BLaER1 (cell line): ENCODE data around the gene SCUBE1.
"Not testable (repeated sequence)": the region's sequence is repeated elsewhere in the genome, so short reads cannot be mapped to it uniquely, and the experiment has no call there.

Experiments used
- H3K27ac ChIP-seq: shearing (Covaris generic); formaldehyde crosslinking; 2 replicates; pipeline ENCODE4 v1.8.1; 2022
- H3K27me3 ChIP-seq: shearing (Covaris generic); formaldehyde crosslinking; 2 replicates; pipeline ENCODE4 v1.8.1; 2022
- H3K36me3 ChIP-seq: shearing (Covaris generic); formaldehyde crosslinking; 2 replicates; pipeline ENCODE4 v1.8.1; 2022
- H3K4me1 ChIP-seq: shearing (Covaris generic); formaldehyde crosslinking; 2 replicates; pipeline ENCODE4 v1.8.1; 2022
- H3K4me2 ChIP-seq: shearing (Covaris generic); formaldehyde crosslinking; 2 replicates; pipeline ENCODE4 v1.8.1; 2022
- H3K4me3 ChIP-seq: shearing (Covaris generic); formaldehyde crosslinking; 2 replicates; pipeline ENCODE4 v1.8.1; 2022
- H3K9ac ChIP-seq: shearing (Covaris generic); formaldehyde crosslinking; 2 replicates; pipeline ENCODE4 v1.8.1; 2022
- H3K9me3 ChIP-seq: shearing (Covaris generic); formaldehyde crosslinking; 2 replicates; pipeline ENCODE4 v1.8.1; 2022
- H4K20me1 ChIP-seq: shearing (Covaris generic); formaldehyde crosslinking; 2 replicates; pipeline ENCODE4 v1.8.1; 2022
- Cebpa-rat ChIP-seq: shearing (Covaris generic); IDR thresholded peaks from 2 replicates; pipeline ENCODE4 v1.8.1; 2022

SCUBE1 gene

DNA sequence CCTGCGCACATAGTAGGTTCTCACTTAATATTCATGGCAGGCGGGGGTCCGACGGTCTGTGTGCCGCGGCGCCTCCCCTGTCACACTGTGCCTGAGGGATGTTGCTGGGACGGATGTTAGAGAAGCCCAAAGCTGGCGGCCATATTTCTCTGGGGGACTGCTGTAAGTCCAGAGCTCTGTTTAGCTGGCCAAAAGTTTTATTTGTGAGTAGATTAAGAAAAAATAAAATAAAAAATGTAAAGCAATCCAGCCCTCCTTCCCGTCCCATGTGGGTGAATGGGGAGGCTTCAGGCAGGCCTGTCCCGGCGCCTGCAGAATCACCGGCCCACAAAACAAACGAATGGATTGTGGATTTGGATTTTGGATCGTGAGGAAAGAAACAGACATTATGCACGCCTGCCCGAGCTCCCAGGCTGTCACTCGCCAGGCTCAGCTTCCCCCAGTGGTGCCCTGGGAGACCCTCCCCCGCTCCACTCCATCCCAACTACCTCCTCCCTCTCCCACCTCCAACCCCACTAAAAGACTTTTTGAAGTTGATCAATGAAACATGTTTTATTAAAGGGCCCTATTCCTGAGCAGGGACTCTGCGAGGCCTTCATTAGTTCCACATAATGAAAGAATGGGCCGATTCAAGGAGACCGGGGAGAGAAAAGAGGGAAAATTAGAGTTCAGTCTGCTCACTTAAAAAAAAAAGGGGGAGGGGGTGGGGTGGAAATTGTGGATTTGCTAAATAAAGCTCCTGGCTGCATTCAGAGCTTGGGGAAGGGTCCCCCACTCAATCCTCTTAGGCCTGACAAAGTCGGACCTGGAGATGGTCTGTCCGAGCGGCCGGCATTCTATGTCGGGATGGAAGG lies 20.4 kb upstream of the SCUBE1 start:
- H3K4me2 ChIP-seq, result no peak overlapping the region
- no peaks in the 10 kb centered on the region for H3K27me3 ChIP-seq
- H3K9me3 ChIP-seq, result no peaks in the 10 kb centered on the region
- no peak overlapping the region for H3K27ac ChIP-seq
- no peaks in the 10 kb centered on the region for H4K20me1 ChIP-seq
- H3K4me1 ChIP-seq, result no peaks in the 10 kb centered on the region
- no peak for TF ChIP-seq Cebpa-rat
- H3K9ac ChIP-seq, result no peak overlapping the region
- H3K36me3 ChIP-seq, result no peaks in the 10 kb centered on the region
- no peak overlapping the region for H3K4me3 ChIP-seq

DNA sequence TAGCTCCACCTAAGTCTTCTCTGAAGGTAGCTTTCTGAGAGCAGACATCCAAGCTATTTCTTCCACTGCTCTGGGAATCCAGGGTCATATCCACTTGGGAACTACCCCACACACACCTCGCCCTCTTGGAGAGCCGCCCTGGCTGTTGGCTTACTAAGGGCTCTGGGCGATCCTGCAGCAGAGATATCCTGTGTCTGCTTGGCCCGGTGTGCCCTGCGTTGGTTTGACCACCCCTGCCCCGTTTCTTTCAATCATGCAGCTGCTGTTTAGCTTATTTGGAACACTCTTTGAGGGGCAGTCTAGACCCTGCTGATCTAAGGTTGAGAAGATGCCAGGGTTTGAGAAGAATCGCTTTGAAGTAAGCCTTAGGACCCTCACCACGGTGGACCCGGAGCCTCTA lies 17.4 kb upstream of the SCUBE1 start:
- Histone ChIP-seq H3K9me3 (no peaks in the 10 kb centered on the region), H4K20me1 (no peaks in the 10 kb centered on the region), H3K4me2 (no peak overlapping the region), H3K9ac (no peak overlapping the region), H3K36me3 (no peaks in the 10 kb centered on the region), H3K4me1 (no peaks in the 10 kb centered on the region), H3K27me3 (no peaks in the 10 kb centered on the region), H3K27ac (no peak overlapping the region), H3K4me3 (no peak overlapping the region)
- TF ChIP-seq Cebpa-rat, result no peak

DNA sequence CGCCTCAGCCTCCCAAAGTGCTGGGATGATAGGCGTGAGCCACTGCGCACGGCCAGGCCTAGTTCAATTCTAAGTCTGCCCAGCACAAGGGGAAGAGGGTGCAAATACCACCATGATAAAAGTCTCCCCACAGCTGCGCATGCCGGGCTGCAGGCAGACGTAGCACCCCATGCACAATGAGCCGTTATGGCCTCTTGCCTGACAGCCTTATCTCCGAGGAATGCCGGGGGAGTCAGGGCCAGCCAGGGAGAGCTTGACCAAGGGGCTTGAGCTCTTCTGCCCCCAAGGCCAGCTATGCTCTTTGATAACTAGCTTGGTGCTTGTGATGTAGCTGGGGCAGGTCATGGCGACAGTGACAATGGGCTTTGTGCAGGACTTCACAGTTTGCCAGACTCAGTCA lies 13.7 kb upstream of the SCUBE1 start:
- Histone ChIP-seq H3K27me3 (no peaks in the 10 kb centered on the region), H4K20me1 (no peaks in the 10 kb centered on the region), H3K4me2 (no peak overlapping the region), H3K36me3 (no peaks in the 10 kb centered on the region), H3K9ac (no peak overlapping the region), H3K4me3 (no peak overlapping the region), H3K9me3 (no peaks in the 10 kb centered on the region), H3K27ac (no peak overlapping the region), H3K4me1 (no peaks in the 10 kb centered on the region)
- no peak for TF ChIP-seq Cebpa-rat

DNA sequence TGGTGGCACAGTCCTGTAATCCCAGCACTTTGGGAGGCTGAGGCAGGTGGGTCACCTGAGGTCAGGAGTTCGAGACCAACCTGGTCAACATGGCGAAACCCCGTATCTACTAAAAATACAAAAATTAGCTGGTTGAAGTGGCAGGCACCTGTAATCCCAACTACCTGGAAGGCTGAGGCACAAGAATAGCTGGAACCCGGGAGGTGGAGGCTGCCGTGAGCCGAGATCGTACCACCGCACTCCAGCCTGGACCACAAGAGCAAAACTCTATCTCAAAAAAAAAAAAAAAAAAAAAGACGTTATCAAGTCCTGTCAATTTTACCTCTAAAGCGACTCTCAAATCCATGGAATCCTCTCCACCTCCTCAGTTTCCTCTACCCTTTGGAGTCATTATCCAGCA lies 12.5 kb upstream of the SCUBE1 start:
- H3K9ac ChIP-seq, H4K20me1 ChIP-seq, H3K4me2 ChIP-seq, H3K9me3 ChIP-seq, H3K4me1 ChIP-seq, H3K27ac ChIP-seq, H3K36me3 ChIP-seq, H3K27me3 ChIP-seq, H3K4me3 ChIP-seq: not testable (repeated sequence)

- Histone ChIP-seq H3K27me3 (no peaks in the 10 kb centered on the region), H3K27ac (no peak overlapping the region), H3K4me3 (no peak overlapping the region), H3K9ac (no peak overlapping the region), H3K4me1 (peaks cover 1% of the 10 kb centered on the region; the same call in 1 of the 2 replicates), H4K20me1 (no peaks in the 10 kb centered on the region), H3K36me3 (no peaks in the 10 kb centered on the region), H3K4me2 (no peak overlapping the region), H3K9me3 (no peaks in the 10 kb centered on the region)
- no peak for TF ChIP-seq Cebpa-rat
Observed at GRCh38 chr22:43351966-43352345, 8.8 kb upstream of the SCUBE1 start.

GRCh38 chr22:43349636-43350035 lies 6.5 kb upstream of the SCUBE1 start:
- no peak overlapping the region for H3K9ac ChIP-seq
- no peak overlapping the region for H3K27ac ChIP-seq

DNA sequence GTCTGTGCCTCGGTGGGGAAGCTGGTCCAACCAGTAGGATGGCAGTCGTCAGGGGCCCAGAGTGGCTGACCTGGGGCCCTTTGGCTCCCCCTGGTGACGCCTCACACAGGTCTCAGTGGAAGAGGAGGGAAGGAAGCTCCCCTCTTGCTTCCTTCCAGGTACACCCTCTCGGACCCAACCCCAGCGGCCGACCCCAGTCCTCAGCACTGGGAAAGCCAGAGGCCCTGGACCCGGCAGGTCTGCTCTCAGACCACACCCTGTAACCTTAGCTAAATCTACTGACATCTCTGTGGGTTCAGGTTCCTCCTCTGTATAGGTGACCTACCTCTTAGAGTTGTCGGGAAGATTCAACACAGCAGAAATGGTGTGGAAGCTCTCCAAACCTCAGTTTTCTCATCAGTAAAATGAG lies 3.4 kb upstream of the SCUBE1 start:
- peaks cover 24% of the 10 kb centered on the region for H3K27me3 ChIP-seq
- H3K4me1 ChIP-seq, result peaks cover 26% of the 10 kb centered on the region
- H3K27ac ChIP-seq, result peak overlapping the region; percentile 47
- TF ChIP-seq Cebpa-rat, result no peak
- peaks cover 6% of the 10 kb centered on the region; the same call in 1 of the 2 replicates for H4K20me1 ChIP-seq
- no peak overlapping the region for H3K4me3 ChIP-seq
- no peaks in the 10 kb centered on the region for H3K36me3 ChIP-seq
- H3K9ac ChIP-seq, result no peak overlapping the region
- no peaks in the 10 kb centered on the region for H3K9me3 ChIP-seq
- H3K4me2 ChIP-seq, result peak overlapping the region; percentile 71

More at GRCh38 chr22:43349636-43350035, 6.5 kb upstream of the SCUBE1 start:
- Histone ChIP-seq H3K9me3 (no peaks in the 10 kb centered on the region), H3K27me3 (no peaks in the 10 kb centered on the region), H3K4me1 (peaks cover 21% of the 10 kb centered on the region), H3K4me3 (no peak overlapping the region), H3K4me2 (no peak overlapping the region), H4K20me1 (peaks cover 6% of the 10 kb centered on the region; the same call in 1 of the 2 replicates), H3K36me3 (no peaks in the 10 kb centered on the region)
- TF ChIP-seq Cebpa-rat, result no peak

DNA sequence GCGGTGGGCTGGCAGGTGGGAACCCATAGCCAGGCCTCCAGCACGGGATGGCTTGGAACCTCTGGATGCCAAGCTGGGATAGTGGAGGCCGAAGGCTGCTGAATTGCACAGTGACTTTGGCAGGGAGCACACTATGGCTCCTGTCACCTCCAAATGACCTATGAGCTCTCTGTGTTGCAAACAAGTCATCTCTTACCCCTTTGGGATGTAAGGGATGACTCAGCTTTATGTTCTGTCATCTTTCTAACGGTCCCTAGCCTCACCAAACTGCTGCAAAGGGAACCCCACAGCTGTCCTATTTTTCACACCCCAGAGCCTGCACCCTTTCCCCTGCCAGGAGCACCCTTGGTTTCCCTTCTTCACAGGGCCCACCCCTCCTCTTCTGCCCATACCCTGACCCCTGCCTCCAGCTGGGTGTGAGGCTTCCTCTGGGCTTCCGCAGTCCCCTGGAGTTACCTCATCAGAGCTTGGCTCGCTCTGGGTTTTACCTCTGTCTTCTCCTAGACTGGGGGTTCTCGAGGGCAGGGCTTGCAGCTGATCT lies 2.7 kb upstream of the SCUBE1 start:
- H3K27me3 ChIP-seq, result peaks cover 30% of the 10 kb centered on the region
- H3K9ac ChIP-seq, result peak overlapping the region; percentile 21; the same call in 1 of the 2 replicates
- H3K36me3 ChIP-seq, result no peaks in the 10 kb centered on the region
- TF ChIP-seq Cebpa-rat, result no peak
- H3K9me3 ChIP-seq, result no peaks in the 10 kb centered on the region
- H3K4me2 ChIP-seq, result peak overlapping the region; percentile 71
- no peak overlapping the region for H3K4me3 ChIP-seq
- H4K20me1 ChIP-seq, result peaks cover 6% of the 10 kb centered on the region; the same call in 1 of the 2 replicates
- H3K27ac ChIP-seq, result peak overlapping the region; percentile 47
- H3K4me1 ChIP-seq, result peaks cover 26% of the 10 kb centered on the region

DNA sequence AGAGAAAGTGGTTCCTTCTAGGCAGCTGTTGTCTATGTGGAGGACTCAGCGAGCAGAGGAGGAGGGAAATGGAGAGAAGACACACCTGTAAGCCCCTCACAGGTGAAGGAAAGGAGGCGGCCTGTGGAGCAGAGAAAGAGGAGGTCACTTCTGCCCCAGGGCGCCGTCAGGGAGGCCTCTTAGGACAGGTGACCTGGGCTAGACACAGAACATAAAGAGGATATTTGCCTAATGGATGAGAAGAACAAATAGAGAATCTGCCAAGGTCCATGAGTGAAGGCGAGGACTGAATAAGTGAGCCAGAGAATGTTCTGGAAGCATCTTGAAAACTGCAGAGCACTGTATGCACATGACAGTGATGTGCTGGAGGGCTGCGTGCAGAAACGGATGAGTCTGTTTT lies 2.2 kb upstream of the SCUBE1 start:
- Histone ChIP-seq H3K36me3 (no peaks in the 10 kb centered on the region), H3K27ac (no peak overlapping the region), H3K9me3 (no peaks in the 10 kb centered on the region), H3K4me2 (peak overlapping the region; percentile 71), H3K4me1 (peaks cover 26% of the 10 kb centered on the region), H3K9ac (no peak overlapping the region), H3K27me3 (peaks cover 30% of the 10 kb centered on the region), H3K4me3 (no peak overlapping the region), H4K20me1 (peaks cover 6% of the 10 kb centered on the region; the same call in 1 of the 2 replicates)
- TF ChIP-seq Cebpa-rat, result no peak

GRCh38 chr22:43344520-43344787 lies 1.3 kb upstream of the SCUBE1 start:
- H3K27me3 ChIP-seq, result peaks cover 30% of the 10 kb centered on the region

More at GRCh38 chr22:43344520-43344787, 1.3 kb upstream of the SCUBE1 start:
- Histone ChIP-seq H3K4me3 (no peak overlapping the region), H3K4me2 (no peak overlapping the region), H3K9me3 (no peaks in the 10 kb centered on the region), H3K4me1 (peaks cover 26% of the 10 kb centered on the region), H3K27ac (no peak overlapping the region), H4K20me1 (peaks cover 6% of the 10 kb centered on the region; the same call in 1 of the 2 replicates), H3K36me3 (no peaks in the 10 kb centered on the region), H3K9ac (no peak overlapping the region)
- TF ChIP-seq Cebpa-rat, result no peak
